Measurements from ENCODE around the gene GFPT2. TPM values are rescaled to one million over a fixed set of nuclear protein-coding genes. Genes with fewer than 3 reads are reported as not detected.

GFPT2 gene
- total and polyA plus RNA-seq, 10 of the 15 experiments (the other 5 are each of a cell fraction or from before 2014, with no cell fraction given): 0.05 to 0.33 (median 0.11) TPM; not detected in 4

GRCh38 chr5:180291943-180292831 lies 60.9 kb downstream of the GFPT2 start, which contains the start of gene MAPK9 (continued):
- peak; percentile 84 for TF ChIP-seq NR2F1 (conservative IDR thresholded peaks at IDR 0.05)
- no peak for TF ChIP-seq SMAD5 (IDR thresholded peaks at IDR 0.05; ENCODE audit: low read depth)
- TF ChIP-seq ASH2L (IDR thresholded peaks at IDR 0.05; ENCODE audit: borderline replicate concordance, low read depth): no peak; the same call in 1 of the 2 replicates
- TF ChIP-seq ZZZ3 (IDR thresholded peaks at IDR 0.05; ENCODE audit: control insufficient read depth, insufficient read length, low read depth): no peak
- peak; percentile 10; the same call in 1 of the 2 replicates for TF ChIP-seq NR2C1 (IDR thresholded peaks at IDR 0.05)
- no peak for TF ChIP-seq IRF4 (IDR thresholded peaks at IDR 0.05; ENCODE audit: low read depth, low read length)
- no peak for TF ChIP-seq ZNF687 (IDR thresholded peaks at IDR 0.05)
- TF ChIP-seq, protein P1, sequence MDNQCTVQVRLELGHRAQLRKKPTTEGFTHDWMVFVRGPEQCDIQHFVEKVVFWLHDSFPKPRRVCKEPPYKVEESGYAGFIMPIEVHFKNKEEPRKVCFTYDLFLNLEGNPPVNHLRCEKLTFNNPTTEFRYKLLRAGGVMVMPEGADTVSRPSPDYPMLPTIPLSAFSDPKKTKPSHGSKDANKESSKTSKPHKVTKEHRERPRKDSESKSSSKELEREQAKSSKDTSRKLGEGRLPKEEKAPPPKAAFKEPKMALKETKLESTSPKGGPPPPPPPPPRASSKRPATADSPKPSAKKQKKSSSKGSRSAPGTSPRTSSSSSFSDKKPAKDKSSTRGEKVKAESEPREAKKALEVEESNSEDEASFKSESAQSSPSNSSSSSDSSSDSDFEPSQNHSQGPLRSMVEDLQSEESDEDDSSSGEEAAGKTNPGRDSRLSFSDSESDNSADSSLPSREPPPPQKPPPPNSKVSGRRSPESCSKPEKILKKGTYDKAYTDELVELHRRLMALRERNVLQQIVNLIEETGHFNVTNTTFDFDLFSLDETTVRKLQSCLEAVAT (IDR thresholded peaks at IDR 0.05): no peak
- TF ChIP-seq, protein P2, sequence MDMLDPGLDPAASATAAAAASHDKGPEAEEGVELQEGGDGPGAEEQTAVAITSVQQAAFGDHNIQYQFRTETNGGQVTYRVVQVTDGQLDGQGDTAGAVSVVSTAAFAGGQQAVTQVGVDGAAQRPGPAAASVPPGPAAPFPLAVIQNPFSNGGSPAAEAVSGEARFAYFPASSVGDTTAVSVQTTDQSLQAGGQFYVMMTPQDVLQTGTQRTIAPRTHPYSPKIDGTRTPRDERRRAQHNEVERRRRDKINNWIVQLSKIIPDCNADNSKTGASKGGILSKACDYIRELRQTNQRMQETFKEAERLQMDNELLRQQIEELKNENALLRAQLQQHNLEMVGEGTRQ (IDR thresholded peaks at IDR 0.05; ENCODE audit: borderline replicate concordance, low read depth, low read length): no peak
- peak; percentile 95 for TF ChIP-seq GATAD2B (conservative IDR thresholded peaks at IDR 0.05; ENCODE audit: low read depth)
- TF ChIP-seq, protein P3, sequence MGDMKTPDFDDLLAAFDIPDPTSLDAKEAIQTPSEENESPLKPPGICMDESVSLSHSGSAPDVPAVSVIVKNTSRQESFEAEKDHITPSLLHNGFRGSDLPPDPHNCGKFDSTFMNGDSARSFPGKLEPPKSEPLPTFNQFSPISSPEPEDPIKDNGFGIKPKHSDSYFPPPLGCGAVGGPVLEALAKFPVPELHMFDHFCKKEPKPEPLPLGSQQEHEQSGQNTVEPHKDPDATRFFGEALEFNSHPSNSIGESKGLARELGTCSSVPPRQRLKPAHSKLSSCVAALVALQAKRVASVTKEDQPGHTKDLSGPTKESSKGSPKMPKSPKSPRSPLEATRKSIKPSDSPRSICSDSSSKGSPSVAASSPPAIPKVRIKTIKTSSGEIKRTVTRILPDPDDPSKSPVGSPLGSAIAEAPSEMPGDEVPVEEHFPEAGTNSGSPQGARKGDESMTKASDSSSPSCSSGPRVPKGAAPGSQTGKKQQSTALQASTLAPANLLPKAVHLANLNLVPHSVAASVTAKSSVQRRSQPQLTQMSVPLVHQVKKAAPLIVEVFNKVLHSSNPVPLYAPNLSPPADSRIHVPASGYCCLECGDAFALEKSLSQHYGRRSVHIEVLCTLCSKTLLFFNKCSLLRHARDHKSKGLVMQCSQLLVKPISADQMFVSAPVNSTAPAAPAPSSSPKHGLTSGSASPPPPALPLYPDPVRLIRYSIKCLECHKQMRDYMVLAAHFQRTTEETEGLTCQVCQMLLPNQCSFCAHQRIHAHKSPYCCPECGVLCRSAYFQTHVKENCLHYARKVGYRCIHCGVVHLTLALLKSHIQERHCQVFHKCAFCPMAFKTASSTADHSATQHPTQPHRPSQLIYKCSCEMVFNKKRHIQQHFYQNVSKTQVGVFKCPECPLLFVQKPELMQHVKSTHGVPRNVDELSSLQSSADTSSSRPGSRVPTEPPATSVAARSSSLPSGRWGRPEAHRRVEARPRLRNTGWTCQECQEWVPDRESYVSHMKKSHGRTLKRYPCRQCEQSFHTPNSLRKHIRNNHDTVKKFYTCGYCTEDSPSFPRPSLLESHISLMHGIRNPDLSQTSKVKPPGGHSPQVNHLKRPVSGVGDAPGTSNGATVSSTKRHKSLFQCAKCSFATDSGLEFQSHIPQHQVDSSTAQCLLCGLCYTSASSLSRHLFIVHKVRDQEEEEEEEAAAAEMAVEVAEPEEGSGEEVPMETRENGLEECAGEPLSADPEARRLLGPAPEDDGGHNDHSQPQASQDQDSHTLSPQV (IDR thresholded peaks at IDR 0.05): no peak
- TF ChIP-seq, protein P4, sequence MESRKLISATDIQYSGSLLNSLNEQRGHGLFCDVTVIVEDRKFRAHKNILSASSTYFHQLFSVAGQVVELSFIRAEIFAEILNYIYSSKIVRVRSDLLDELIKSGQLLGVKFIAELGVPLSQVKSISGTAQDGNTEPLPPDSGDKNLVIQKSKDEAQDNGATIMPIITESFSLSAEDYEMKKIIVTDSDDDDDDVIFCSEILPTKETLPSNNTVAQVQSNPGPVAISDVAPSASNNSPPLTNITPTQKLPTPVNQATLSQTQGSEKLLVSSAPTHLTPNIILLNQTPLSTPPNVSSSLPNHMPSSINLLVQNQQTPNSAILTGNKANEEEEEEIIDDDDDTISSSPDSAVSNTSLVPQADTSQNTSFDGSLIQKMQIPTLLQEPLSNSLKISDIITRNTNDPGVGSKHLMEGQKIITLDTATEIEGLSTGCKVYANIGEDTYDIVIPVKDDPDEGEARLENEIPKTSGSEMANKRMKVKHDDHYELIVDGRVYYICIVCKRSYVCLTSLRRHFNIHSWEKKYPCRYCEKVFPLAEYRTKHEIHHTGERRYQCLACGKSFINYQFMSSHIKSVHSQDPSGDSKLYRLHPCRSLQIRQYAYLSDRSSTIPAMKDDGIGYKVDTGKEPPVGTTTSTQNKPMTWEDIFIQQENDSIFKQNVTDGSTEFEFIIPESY (IDR thresholded peaks at IDR 0.05): no peak
- no peak for TF ChIP-seq E2F4 (IDR thresholded peaks at IDR 0.05; ENCODE audit: low read depth, low read length)

Measured in GM12878 (cell line).